Measurements from ENCODE around the gene ITPK1. TPM values are rescaled to one million over a fixed set of nuclear protein-coding genes. Genes with fewer than 3 reads are reported as not detected.

The ITPK1 gene
- total and polyA plus RNA-seq, 12 donors = 47.1 to 152 (median 92.7) TPM

GRCh38 chr14:92941531-92941930 lies 174.2 kb downstream of the ITPK1 start:
- no peak for DNase-seq
- Histone ChIP-seq H3K4me1 (peaks cover 0 to 9% (median 5%) of the 10 kb centered on the region in 9 donors), H3K27me3 (no peaks in the 10 kb centered on the region), H3K27ac (no peak overlapping the region), H3K36me3 (peaks cover 0 to 72% (median 0%) of the 10 kb centered on the region in 9 donors), H3K9me3 (no peaks in the 10 kb centered on the region), H3K4me3 (no peak overlapping the region)
- no peak for ATAC-seq
- TF ChIP-seq, protein P1, sequence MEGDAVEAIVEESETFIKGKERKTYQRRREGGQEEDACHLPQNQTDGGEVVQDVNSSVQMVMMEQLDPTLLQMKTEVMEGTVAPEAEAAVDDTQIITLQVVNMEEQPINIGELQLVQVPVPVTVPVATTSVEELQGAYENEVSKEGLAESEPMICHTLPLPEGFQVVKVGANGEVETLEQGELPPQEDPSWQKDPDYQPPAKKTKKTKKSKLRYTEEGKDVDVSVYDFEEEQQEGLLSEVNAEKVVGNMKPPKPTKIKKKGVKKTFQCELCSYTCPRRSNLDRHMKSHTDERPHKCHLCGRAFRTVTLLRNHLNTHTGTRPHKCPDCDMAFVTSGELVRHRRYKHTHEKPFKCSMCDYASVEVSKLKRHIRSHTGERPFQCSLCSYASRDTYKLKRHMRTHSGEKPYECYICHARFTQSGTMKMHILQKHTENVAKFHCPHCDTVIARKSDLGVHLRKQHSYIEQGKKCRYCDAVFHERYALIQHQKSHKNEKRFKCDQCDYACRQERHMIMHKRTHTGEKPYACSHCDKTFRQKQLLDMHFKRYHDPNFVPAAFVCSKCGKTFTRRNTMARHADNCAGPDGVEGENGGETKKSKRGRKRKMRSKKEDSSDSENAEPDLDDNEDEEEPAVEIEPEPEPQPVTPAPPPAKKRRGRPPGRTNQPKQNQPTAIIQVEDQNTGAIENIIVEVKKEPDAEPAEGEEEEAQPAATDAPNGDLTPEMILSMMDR (IDR thresholded peaks at IDR 0.05) = no peak
- intact Hi-C loops (cut with DNase I) = no loop called here
- WGBS, 2 donors = 97% methylated on average over 30 of the region's 30 CpGs

DNA sequence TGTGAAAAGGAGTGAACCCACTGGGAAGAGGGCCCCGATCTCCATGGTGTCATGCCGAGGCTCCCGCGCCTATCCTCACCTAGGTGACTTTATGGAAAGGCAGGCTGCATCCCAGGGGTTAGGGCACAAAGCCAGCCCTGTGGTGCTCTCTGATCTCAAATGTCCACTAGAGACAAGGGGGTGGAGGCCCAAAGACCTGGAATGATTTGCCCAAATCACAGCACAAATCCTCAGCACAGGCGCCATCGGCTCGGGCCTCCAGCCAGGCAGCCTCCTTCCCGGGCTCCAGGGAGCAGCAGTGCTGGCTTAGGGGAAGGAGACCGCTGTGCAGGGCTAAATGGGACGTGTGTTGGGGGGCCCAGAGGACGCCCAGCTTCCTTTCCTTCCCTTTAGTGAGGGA lies 175.2 kb downstream of the ITPK1 start:
- TF ChIP-seq, protein P1 (IDR thresholded peaks at IDR 0.05) = no peak
- 80 to 88% methylated on average over 11 of the region's 11 CpGs for WGBS, 2 donors
- Histone ChIP-seq H3K4me1 (no peaks in the 10 kb centered on the region), H3K4me3 (no peak overlapping the region), H3K36me3 (peaks cover 0 to 69% (median 0%) of the 10 kb centered on the region in 9 donors), H3K27ac (no peak overlapping the region), H3K27me3 (no peaks in the 10 kb centered on the region), H3K9me3 (no peaks in the 10 kb centered on the region)
- ATAC-seq = no peak
- intact Hi-C loops (cut with DNase I) = no loop called here
- no peak for DNase-seq

DNA sequence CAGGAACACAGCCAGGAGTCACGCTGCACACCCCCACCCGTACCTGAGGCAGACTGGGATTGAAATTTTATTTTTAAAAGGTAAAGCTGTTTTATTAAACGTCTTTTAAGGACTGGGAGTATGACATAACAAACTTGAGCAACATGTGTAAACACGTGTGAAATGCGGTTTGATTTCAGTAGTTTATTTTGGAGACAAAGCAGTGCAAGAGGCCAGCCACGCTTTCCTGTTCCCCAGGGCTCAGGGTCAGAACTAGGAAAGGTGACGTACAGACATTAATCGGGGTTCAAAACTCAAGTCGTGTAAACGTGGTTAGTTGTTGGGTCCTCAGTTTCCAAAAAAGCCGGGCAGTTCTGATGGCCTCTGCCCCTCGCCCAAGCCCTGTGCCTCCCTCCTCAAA lies 176.0 kb downstream of the ITPK1 start:
- no peaks in the 10 kb centered on the region for H3K4me1 ChIP-seq
- TF ChIP-seq, protein P1 (IDR thresholded peaks at IDR 0.05) = no peak
- no peak overlapping the region for H3K27ac ChIP-seq
- H3K9me3 ChIP-seq = no peaks in the 10 kb centered on the region
- H3K4me3 ChIP-seq = no peak overlapping the region
- WGBS, 2 donors = 89 to 93% methylated on average over 12 of the region's 12 CpGs
- intact Hi-C loops (cut with DNase I) = no loop called here
- H3K36me3 ChIP-seq = peaks cover 0 to 61% (median 0%) of the 10 kb centered on the region in 9 donors
- no peak for DNase-seq
- no peak for ATAC-seq
- H3K27me3 ChIP-seq = no peaks in the 10 kb centered on the region

- WGBS, 2 donors = 93 to 95% methylated on average over 27 of the region's 27 CpGs
- no peaks in the 10 kb centered on the region for H3K9me3 ChIP-seq
- ATAC-seq (no peak), DNase-seq (no peak)
- no peak overlapping the region for H3K4me3 ChIP-seq
- TF ChIP-seq, protein P1 (IDR thresholded peaks at IDR 0.05) = no peak
- H3K4me1 ChIP-seq = no peaks in the 10 kb centered on the region
- intact Hi-C loops (cut with DNase I) = no loop called here
- H3K36me3 ChIP-seq = peaks cover 0 to 58% (median 0%) of the 10 kb centered on the region in 9 donors
- H3K27me3 ChIP-seq = no peaks in the 10 kb centered on the region
- H3K27ac ChIP-seq = no peak overlapping the region
Observed at GRCh38 chr14:92938890-92939671, 176.6 kb downstream of the ITPK1 start.

Measured in heart right ventricle (tissue), 16 donors.